Activated CD4-positive, alpha-beta T cell treated with anti-CD3 and anti-CD28 coated beads, Interleukin-2, Interleukin-4, amounts not matched to agents 100 ng/mL and 50 ng/mL, durations not matched to agents 16 hours and 8 hours (primary cell): ENCODE data around the gene PRSS37.
"Not testable (repeated sequence)": the region's sequence is repeated elsewhere in the genome, so short reads cannot be mapped to it uniquely, and the experiment has no call there.

Experiments
- DNase-seq: peaks from one replicate; pipeline ENCODE4 v3.0.0-alpha.2; 2020; ENCODE audit warnings: low spot score

The PRSS37 gene

GRCh38 chr7:141841385-141841784 is at the start of gene PRSS37:
Gene PRSS37 (minus strand): TSS chr7:141841485. CDS start chr7:141841049, 436 bp downstream.
- DNase-seq = no peak

GRCh38 chr7:141889321-141889720 is 48.0 kb upstream of the PRSS37 start:
- DNase-seq = no peak

GRCh38 chr7:141884539-141885225 is 43.4 kb upstream of the PRSS37 start:
- DNase-seq = no peak

GRCh38 chr7:141880960-141881359 is 39.7 kb upstream of the PRSS37 start:
- DNase-seq = no peak

GRCh38 chr7:141877365-141877764 is 36.1 kb upstream of the PRSS37 start:
- no peak for DNase-seq

- no peak for DNase-seq
These were observed 35.1 kb upstream of the PRSS37 start for GRCh38 chr7:141876371-141876770.

- DNase-seq = no peak
These were observed 34.2 kb upstream of the PRSS37 start for GRCh38 chr7:141875453-141875852.

- no peak for DNase-seq
These were observed 33.5 kb upstream of the PRSS37 start for GRCh38 chr7:141874787-141875186.

- no peak for DNase-seq
These were observed 31.6 kb upstream of the PRSS37 start for GRCh38 chr7:141872931-141873330.

- DNase-seq = no peak
These were observed 25.7 kb upstream of the PRSS37 start for GRCh38 chr7:141866974-141867373.

- no peak for DNase-seq
These were observed 23.6 kb upstream of the PRSS37 start for GRCh38 chr7:141864765-141865447.

- DNase-seq = no peak
These were observed 18.9 kb upstream of the PRSS37 start for GRCh38 chr7:141860207-141860606.

- DNase-seq = no peak
These were observed 6.7 kb upstream of the PRSS37 start for GRCh38 chr7:141847996-141848395.

- DNase-seq = no peak
These were observed 3.0 kb upstream of the PRSS37 start for GRCh38 chr7:141844256-141844655.

- no peak for DNase-seq
These were observed 1.6 kb upstream of the PRSS37 start for GRCh38 chr7:141842904-141843303.

- DNase-seq = no peak
These were observed 577 bp downstream of the PRSS37 start for GRCh38 chr7:141840708-141841107.

- DNase-seq = no peak
These were observed 2.0 kb downstream of the PRSS37 start for GRCh38 chr7:141839256-141839655.

- DNase-seq = no peak
These were observed 2.7 kb downstream of the PRSS37 start for GRCh38 chr7:141838581-141838980.

GRCh38 chr7:141837683-141838082 is 3.6 kb downstream of the PRSS37 start:
- no peak for DNase-seq

- not testable (repeated sequence) for DNase-seq
These were observed 18.9 kb downstream of the PRSS37 start for GRCh38 chr7:141822432-141822831.

GRCh38 chr7:141820067-141820466 is 21.2 kb downstream of the PRSS37 start:
- no peak for DNase-seq

GRCh38 chr7:141792526-141792925 is 48.8 kb downstream of the PRSS37 start:
- DNase-seq = no peak

- no peak for DNase-seq
These were observed 51.4 kb downstream of the PRSS37 start, which contains the start of gene TAS2R5 for GRCh38 chr7:141789917-141790316. Gene TAS2R5 (plus strand): TSS chr7:141790217. CDS start chr7:141790362, 145 bp downstream.

- DNase-seq = no peak
These were observed 53.0 kb downstream of the PRSS37 start for GRCh38 chr7:141788296-141788695.
